ENCODE data around the gene CDS2. TPM values are rescaled to one million over a fixed set of nuclear protein-coding genes. Genes with fewer than 3 reads are reported as not detected.
"Not testable (repeated sequence)": the region's sequence is repeated elsewhere in the genome, so short reads cannot be mapped to it uniquely, and the experiment has no call there.

The CDS2 gene
- total RNA-seq, 1 donor from 2014 or later, result 56.3 TPM

DNA sequence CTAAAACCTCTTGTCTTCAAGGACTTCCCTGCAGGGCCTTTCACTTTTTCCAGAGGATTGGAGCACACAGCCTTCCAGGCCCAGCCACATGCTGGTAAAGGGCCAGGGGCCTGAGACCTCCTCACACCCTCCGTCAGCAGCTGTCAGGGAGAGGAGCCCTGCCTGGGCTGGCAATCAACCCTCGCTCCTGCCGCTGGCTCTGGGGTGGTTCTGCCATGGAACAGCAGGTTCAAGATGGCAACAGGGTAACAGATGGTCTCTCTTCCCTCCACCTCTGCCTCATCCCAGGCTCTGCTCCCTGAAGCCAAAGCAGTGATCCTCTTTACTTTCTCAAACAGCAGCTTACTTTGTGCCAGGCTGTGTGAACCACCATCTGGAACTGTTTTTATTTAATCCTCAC, 30.9 kb upstream of the CDS2 start:
- H3K9me3 Mint-ChIP-seq, result no peaks in the 10 kb centered on the region
- H3K27me3 Mint-ChIP-seq (ENCODE audit: low read depth), result no peaks in the 10 kb centered on the region
- H3K36me3 Mint-ChIP-seq (ENCODE audit: low read depth), result peaks cover 12% of the 10 kb centered on the region
- no peak overlapping the region for H3K4me3 Mint-ChIP-seq
- TF ChIP-seq, protein P1, sequence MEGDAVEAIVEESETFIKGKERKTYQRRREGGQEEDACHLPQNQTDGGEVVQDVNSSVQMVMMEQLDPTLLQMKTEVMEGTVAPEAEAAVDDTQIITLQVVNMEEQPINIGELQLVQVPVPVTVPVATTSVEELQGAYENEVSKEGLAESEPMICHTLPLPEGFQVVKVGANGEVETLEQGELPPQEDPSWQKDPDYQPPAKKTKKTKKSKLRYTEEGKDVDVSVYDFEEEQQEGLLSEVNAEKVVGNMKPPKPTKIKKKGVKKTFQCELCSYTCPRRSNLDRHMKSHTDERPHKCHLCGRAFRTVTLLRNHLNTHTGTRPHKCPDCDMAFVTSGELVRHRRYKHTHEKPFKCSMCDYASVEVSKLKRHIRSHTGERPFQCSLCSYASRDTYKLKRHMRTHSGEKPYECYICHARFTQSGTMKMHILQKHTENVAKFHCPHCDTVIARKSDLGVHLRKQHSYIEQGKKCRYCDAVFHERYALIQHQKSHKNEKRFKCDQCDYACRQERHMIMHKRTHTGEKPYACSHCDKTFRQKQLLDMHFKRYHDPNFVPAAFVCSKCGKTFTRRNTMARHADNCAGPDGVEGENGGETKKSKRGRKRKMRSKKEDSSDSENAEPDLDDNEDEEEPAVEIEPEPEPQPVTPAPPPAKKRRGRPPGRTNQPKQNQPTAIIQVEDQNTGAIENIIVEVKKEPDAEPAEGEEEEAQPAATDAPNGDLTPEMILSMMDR (conservative IDR thresholded peaks at IDR 0.05), result no peak
- H3K27ac Mint-ChIP-seq (ENCODE audit: unreplicated experiment), result no peak overlapping the region
- no peak for DNase-seq (ENCODE audit: low read depth, low spot score)
- no peaks in the 10 kb centered on the region for H3K4me1 Mint-ChIP-seq

DNA sequence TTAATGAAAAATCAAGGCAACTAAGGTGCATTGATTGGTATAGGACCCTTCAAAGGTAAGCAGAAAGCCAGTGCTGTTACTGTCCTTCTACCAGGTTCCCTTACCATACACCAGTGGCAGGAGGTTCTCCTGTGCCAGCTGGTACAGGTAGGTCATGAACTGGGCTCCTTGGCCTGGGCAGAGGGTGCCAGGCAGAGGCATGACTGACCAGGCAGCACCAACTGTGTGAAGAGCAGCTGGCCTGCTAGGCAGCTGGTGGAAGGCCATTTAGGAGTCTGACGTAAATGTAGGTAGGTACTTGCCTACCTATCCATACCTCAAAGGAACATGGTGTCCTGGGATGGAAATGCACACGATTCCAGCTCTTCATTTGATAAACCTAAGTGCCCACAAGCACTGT, 30.3 kb upstream of the CDS2 start:
- H3K4me1 Mint-ChIP-seq, result no peaks in the 10 kb centered on the region
- DNase-seq (ENCODE audit: low read depth, low spot score), result no peak
- no peaks in the 10 kb centered on the region for H3K9me3 Mint-ChIP-seq
- H3K27ac Mint-ChIP-seq (ENCODE audit: unreplicated experiment), result no peak overlapping the region
- H3K36me3 Mint-ChIP-seq (ENCODE audit: low read depth), result peaks cover 12% of the 10 kb centered on the region
- no peak overlapping the region for H3K4me3 Mint-ChIP-seq
- TF ChIP-seq, protein P1 (conservative IDR thresholded peaks at IDR 0.05), result no peak
- H3K27me3 Mint-ChIP-seq (ENCODE audit: low read depth), result no peaks in the 10 kb centered on the region

DNA sequence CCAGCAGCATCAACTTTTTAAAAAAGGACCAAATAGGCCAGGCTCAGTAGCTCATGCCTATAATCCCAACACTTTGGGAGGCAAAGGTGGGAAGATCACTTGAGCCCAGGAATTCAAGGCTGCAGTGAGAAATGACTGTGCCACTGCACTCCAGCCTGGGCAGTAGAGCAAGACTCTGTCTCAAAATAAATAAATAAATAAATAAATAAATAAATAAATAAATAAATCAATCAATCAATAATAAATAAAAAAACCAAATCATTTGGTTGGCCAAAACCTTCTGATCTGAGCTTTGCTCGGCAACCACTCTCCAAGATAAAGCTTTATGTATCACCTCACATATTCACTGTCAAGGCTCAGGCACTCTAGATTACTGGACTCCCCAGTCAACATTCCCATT, 27.8 kb upstream of the CDS2 start:
- DNase-seq (ENCODE audit: low read depth, low spot score); H3K27me3 Mint-ChIP-seq (ENCODE audit: low read depth); H3K9me3 Mint-ChIP-seq; H3K4me3 Mint-ChIP-seq; H3K4me1 Mint-ChIP-seq; H3K27ac Mint-ChIP-seq (ENCODE audit: unreplicated experiment): not testable (repeated sequence)
- H3K36me3 Mint-ChIP-seq (ENCODE audit: low read depth), result peaks cover 19% of the 10 kb centered on the region

DNA sequence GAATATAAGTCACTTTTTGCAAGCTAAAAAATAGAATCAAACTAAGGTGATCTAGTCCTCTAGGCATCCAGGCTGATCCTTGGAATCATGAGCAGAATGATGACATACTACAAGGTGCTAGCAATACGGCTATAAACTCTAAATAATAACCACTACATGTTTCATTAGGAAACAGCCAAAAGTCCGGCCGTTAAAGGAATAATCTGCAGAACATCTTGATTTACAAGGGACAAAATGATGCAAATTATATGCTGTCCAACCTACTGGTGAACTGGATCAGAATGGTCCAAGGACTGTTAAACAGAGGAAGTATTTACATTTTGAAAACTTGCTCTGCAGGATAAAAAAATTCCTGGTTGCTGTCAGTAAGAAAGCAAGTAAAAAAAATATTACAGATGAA, 26.9 kb upstream of the CDS2 start:
- peaks cover 25% of the 10 kb centered on the region for H3K36me3 Mint-ChIP-seq (ENCODE audit: low read depth)

DNA sequence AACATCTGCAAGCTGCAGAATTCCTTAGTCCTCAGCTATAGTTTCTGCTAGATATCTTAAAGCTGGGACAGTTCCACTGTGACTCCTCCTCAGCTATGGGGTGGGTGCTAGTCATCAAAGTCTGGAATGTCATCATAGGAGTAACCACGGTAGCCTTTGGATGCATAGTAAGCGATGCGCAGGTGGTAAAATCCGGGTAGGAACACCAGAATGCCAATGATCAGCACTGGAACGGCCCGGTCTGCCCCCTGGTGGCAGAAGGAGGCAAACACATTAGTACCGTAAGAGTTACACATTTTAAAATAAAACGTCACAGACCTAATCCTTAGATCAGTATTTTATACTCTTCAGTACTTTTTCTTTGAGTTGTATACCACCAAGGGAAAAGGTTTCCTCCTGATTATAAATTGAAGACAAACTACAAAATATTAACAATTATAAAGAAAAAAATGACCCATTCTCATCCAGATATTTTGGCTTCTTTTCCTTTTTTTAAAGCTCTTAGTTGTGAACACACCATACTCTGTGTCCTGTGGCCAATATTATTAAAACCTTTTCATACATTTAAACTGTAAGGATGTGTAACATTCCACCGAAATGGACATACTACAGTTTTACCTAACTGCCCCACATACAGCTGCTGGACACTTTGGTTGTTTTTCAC, 26.0 kb upstream of the CDS2 start:
- Mint-ChIP-seq H3K4me3 (no peak overlapping the region), H3K9me3 (no peaks in the 10 kb centered on the region), H3K4me1 (no peaks in the 10 kb centered on the region), H3K27me3 (ENCODE audit: low read depth) (no peaks in the 10 kb centered on the region), H3K27ac (ENCODE audit: unreplicated experiment) (no peak overlapping the region), H3K36me3 (ENCODE audit: low read depth) (peaks cover 25% of the 10 kb centered on the region)
- TF ChIP-seq, protein P1 (conservative IDR thresholded peaks at IDR 0.05), result peak; percentile 94
- DNase-seq (ENCODE audit: low read depth, low spot score), result peak; percentile 70

More for the DNA sequence above, 26.9 kb upstream of the CDS2 start:
- DNase-seq (ENCODE audit: low read depth, low spot score); H3K9me3 Mint-ChIP-seq; H3K27me3 Mint-ChIP-seq (ENCODE audit: low read depth); H3K27ac Mint-ChIP-seq (ENCODE audit: unreplicated experiment); H3K4me3 Mint-ChIP-seq; H3K4me1 Mint-ChIP-seq: not testable (repeated sequence)

DNA sequence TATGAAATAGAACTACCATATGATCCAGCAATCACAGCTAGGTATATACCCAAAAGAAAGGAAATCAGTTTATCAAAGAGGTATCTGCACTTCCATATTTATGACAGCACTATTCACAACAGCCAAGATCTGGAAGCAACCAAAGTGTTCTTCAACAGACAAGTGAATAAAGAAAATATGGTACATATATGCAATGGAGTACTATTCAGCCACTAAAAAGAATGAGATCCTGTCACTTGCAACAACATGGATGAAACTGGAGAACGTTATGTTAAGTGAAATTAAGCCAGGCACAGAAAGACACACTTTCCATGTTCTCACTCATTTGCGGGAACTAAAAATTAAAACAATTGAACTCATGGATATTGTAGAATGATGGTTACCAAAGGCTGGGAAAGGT, 22.3 kb upstream of the CDS2 start:
- no peaks in the 10 kb centered on the region for H3K27me3 Mint-ChIP-seq (ENCODE audit: low read depth)
- no peaks in the 10 kb centered on the region for H3K9me3 Mint-ChIP-seq
- H3K36me3 Mint-ChIP-seq (ENCODE audit: low read depth), result peaks cover 20% of the 10 kb centered on the region
- no peaks in the 10 kb centered on the region for H3K4me1 Mint-ChIP-seq
- no peak overlapping the region for H3K27ac Mint-ChIP-seq (ENCODE audit: unreplicated experiment)
- no peak overlapping the region for H3K4me3 Mint-ChIP-seq
- TF ChIP-seq, protein P1 (conservative IDR thresholded peaks at IDR 0.05), result no peak
- DNase-seq (ENCODE audit: low read depth, low spot score), result no peak

Measured in neural crest cell (in vitro differentiated cells).